Ammon's horn (tissue), 1 donor: ENCODE data around the gene MACROD2.

ENCODE experiments used
- DNase-seq: peaks from one replicate; pipeline ENCODE4 v3.0.0-alpha.2; 2016; ENCODE audit warnings: low spot score

The MACROD2 gene

GRCh38 chr20:15865553-15865952, 1870.2 kb downstream of the MACROD2 start:
- DNase-seq: no peak

- DNase-seq: no peak
Measured at GRCh38 chr20:15866916-15867730, 1871.8 kb downstream of the MACROD2 start.

- no peak for DNase-seq
Measured at GRCh38 chr20:15867899-15868298, 1872.6 kb downstream of the MACROD2 start.

- peak; percentile 84 for DNase-seq
Measured at GRCh38 chr20:15875446-15875845, 1880.1 kb downstream of the MACROD2 start.

- DNase-seq: no peak
Measured at GRCh38 chr20:15882553-15882952, 1887.2 kb downstream of the MACROD2 start.

GRCh38 chr20:15886250-15886649, 1890.9 kb downstream of the MACROD2 start:
- DNase-seq: no peak

- DNase-seq: no peak
Measured at GRCh38 chr20:15887387-15887786, 1892.1 kb downstream of the MACROD2 start.

GRCh38 chr20:15889061-15889460, 1893.7 kb downstream of the MACROD2 start:
- no peak for DNase-seq

- no peak for DNase-seq
Measured at GRCh38 chr20:15889514-15890256, 1894.4 kb downstream of the MACROD2 start.

- DNase-seq: no peak
Measured at GRCh38 chr20:15890407-15890982, 1895.2 kb downstream of the MACROD2 start.

- DNase-seq: peak; percentile 29
Measured at GRCh38 chr20:15895126-15895525, 1899.8 kb downstream of the MACROD2 start.

- DNase-seq: no peak
Measured at GRCh38 chr20:15895560-15896084, 1900.3 kb downstream of the MACROD2 start.

- DNase-seq: no peak
Measured at GRCh38 chr20:15899967-15900366, 1904.7 kb downstream of the MACROD2 start.

- no peak for DNase-seq
Measured at GRCh38 chr20:15900443-15900842, 1905.1 kb downstream of the MACROD2 start.

GRCh38 chr20:15902493-15902892, 1907.2 kb downstream of the MACROD2 start:
- DNase-seq: no peak

GRCh38 chr20:15905661-15906060, 1910.3 kb downstream of the MACROD2 start:
- no peak for DNase-seq

- no peak for DNase-seq
Measured at GRCh38 chr20:15909995-15910394, 1914.7 kb downstream of the MACROD2 start.

GRCh38 chr20:15911581-15911980, 1916.3 kb downstream of the MACROD2 start:
- no peak for DNase-seq

GRCh38 chr20:15913391-15914025, 1918.2 kb downstream of the MACROD2 start:
- DNase-seq: no peak

- no peak for DNase-seq
Measured at GRCh38 chr20:15916623-15917022, 1921.3 kb downstream of the MACROD2 start.

- no peak for DNase-seq
Measured at GRCh38 chr20:15917283-15917682, 1922.0 kb downstream of the MACROD2 start.

GRCh38 chr20:15918631-15919030, 1923.3 kb downstream of the MACROD2 start:
- DNase-seq: no peak
